GM21619 (cell line): Measurements from ENCODE around the gene GPRC5A.
A peak's percentile ranks its signal among the peaks of the same experiment; 100 is the strongest.

Source experiments
- ATAC-seq: cut with Tn5 transposase; IDR thresholded peaks from one replicate; pipeline ENCODE4 v1.9.1; 2021; ENCODE audit not compliant: unreplicated experiment

The GPRC5A gene

GRCh38 chr12:12908711-12909110 lies 17.3 kb downstream of the GPRC5A start:
- ATAC-seq = no peak

GRCh38 chr12:12909228-12909994 lies 18.0 kb downstream of the GPRC5A start:
- ATAC-seq = no peak

- no peak for ATAC-seq
Observed at GRCh38 chr12:12909995-12910420, 18.6 kb downstream of the GPRC5A start.

GRCh38 chr12:12912711-12913110 lies 21.3 kb downstream of the GPRC5A start:
- no peak for ATAC-seq

- ATAC-seq = no peak
Observed at GRCh38 chr12:12915656-12916055, 24.3 kb downstream of the GPRC5A start.

- ATAC-seq = peak; percentile 96
Observed at GRCh38 chr12:12916135-12916944, 25.0 kb downstream of the GPRC5A start.

- no peak for ATAC-seq
Observed at GRCh38 chr12:12917517-12917916, 26.2 kb downstream of the GPRC5A start.

- no peak for ATAC-seq
Observed at GRCh38 chr12:12918781-12919389, 27.5 kb downstream of the GPRC5A start.

- no peak for ATAC-seq
Observed at GRCh38 chr12:12919666-12920435, 28.5 kb downstream of the GPRC5A start.

GRCh38 chr12:12922191-12922616 lies 30.8 kb downstream of the GPRC5A start:
- ATAC-seq = no peak

GRCh38 chr12:12922978-12923377 lies 31.6 kb downstream of the GPRC5A start:
- ATAC-seq = no peak

- ATAC-seq = no peak
Observed at GRCh38 chr12:12924169-12924568, 32.8 kb downstream of the GPRC5A start.

- no peak for ATAC-seq
Observed at GRCh38 chr12:12925388-12925787, 34.0 kb downstream of the GPRC5A start.

- ATAC-seq = no peak
Observed at GRCh38 chr12:12926571-12927071, 35.3 kb downstream of the GPRC5A start.

- ATAC-seq = no peak
Observed at GRCh38 chr12:12927211-12928079, 36.1 kb downstream of the GPRC5A start.

- no peak for ATAC-seq
Observed at GRCh38 chr12:12929696-12930095, 38.3 kb downstream of the GPRC5A start.

- ATAC-seq = no peak
Observed at GRCh38 chr12:12930633-12931219, 39.4 kb downstream of the GPRC5A start.

- ATAC-seq = no peak
Observed at GRCh38 chr12:12933742-12934141, 42.4 kb downstream of the GPRC5A start.

- no peak for ATAC-seq
Observed at GRCh38 chr12:12934556-12934955, 43.2 kb downstream of the GPRC5A start.
